Measurements from ENCODE around the gene MYCBPAP. TPM values are rescaled to one million over a fixed set of nuclear protein-coding genes. Genes with fewer than 3 reads are reported as not detected.

Gene MYCBPAP
- total RNA-seq, 4 donors from 2014 or later: 0.38 TPM; not detected in 3

GRCh38 chr17:50465635-50466034 is 42.6 kb upstream of the MYCBPAP start:
- Histone ChIP-seq H3K27ac (no peak overlapping the region), H3K9me3 (no peaks in the 10 kb centered on the region), H3K4me1 (peaks cover 12 to 38% (median 14%) of the 10 kb centered on the region in 3 donors), H3K27me3 (peaks cover 0 to 29% (median 0%) of the 10 kb centered on the region in 4 donors), H3K36me3 (peaks cover 0 to 18% (median 0%) of the 10 kb centered on the region in 3 donors), H3K4me3 (no peak overlapping the region)
- DNase-seq: no peak
- TF ChIP-seq POLR2A (IDR thresholded peaks at IDR 0.05) (no peak), CTCF (IDR thresholded peaks at IDR 0.05) (no peak)
- 83 to 90% methylated on average over 2 to 9 of the region's 9 CpGs for WGBS, 2 donors
- intact Hi-C loops (cut with DNase I): no loop called here

GRCh38 chr17:50466371-50467113 is 41.7 kb upstream of the MYCBPAP start:
- no peak for DNase-seq
- peaks cover 0 to 25% (median 0%) of the 10 kb centered on the region in 3 donors for H3K36me3 ChIP-seq
- intact Hi-C loops (cut with DNase I): no loop called here
- H3K27ac ChIP-seq: peak overlapping the region in 1 of 4 donors; percentile 5
- no peak for TF ChIP-seq POLR2A (IDR thresholded peaks at IDR 0.05)
- no peak for TF ChIP-seq CTCF (IDR thresholded peaks at IDR 0.05)
- no peak overlapping the region for H3K4me3 ChIP-seq
- no peaks in the 10 kb centered on the region for H3K9me3 ChIP-seq
- 53 to 67% methylated on average over 2 to 4 of the region's 9 CpGs for WGBS, 2 donors
- peaks cover 0 to 29% (median 0%) of the 10 kb centered on the region in 4 donors for H3K27me3 ChIP-seq
- peaks cover 12 to 39% (median 14%) of the 10 kb centered on the region in 3 donors for H3K4me1 ChIP-seq

GRCh38 chr17:50467114-50467854 is 41.0 kb upstream of the MYCBPAP start:
- DNase-seq: no peak

GRCh38 chr17:50467855-50468303 is 40.4 kb upstream of the MYCBPAP start:
- WGBS, 2 donors: 54 to 88% methylated on average over 7 of the region's 13 CpGs
- Histone ChIP-seq H3K4me3 (no peak overlapping the region), H3K27me3 (peaks cover 0 to 29% (median 0%) of the 10 kb centered on the region in 4 donors), H3K9me3 (no peaks in the 10 kb centered on the region), H3K36me3 (peaks cover 0 to 30% (median 0%) of the 10 kb centered on the region in 3 donors), H3K4me1 (peaks cover 12 to 39% (median 14%) of the 10 kb centered on the region in 3 donors), H3K27ac (no peak overlapping the region)
- no peak for DNase-seq
- TF ChIP-seq CTCF (IDR thresholded peaks at IDR 0.05) (no peak), POLR2A (IDR thresholded peaks at IDR 0.05) (no peak)
- intact Hi-C loops (cut with DNase I): no loop called here

More at GRCh38 chr17:50467114-50467854, 41.0 kb upstream of the MYCBPAP start:
- TF ChIP-seq POLR2A (IDR thresholded peaks at IDR 0.05): no peak
- peaks cover 0 to 29% (median 0%) of the 10 kb centered on the region in 4 donors for H3K27me3 ChIP-seq
- H3K36me3 ChIP-seq: peaks cover 0 to 30% (median 0%) of the 10 kb centered on the region in 3 donors
- peaks cover 12 to 39% (median 14%) of the 10 kb centered on the region in 3 donors for H3K4me1 ChIP-seq
- H3K27ac ChIP-seq: no peak overlapping the region
- intact Hi-C loops (cut with DNase I): no loop called here
- no peak overlapping the region for H3K4me3 ChIP-seq
- 55 to 86% methylated on average over 1 to 4 of the region's 7 CpGs for WGBS, 2 donors
- H3K9me3 ChIP-seq: no peaks in the 10 kb centered on the region

GRCh38 chr17:50468304-50469207 is 39.7 kb upstream of the MYCBPAP start, which contains the start of gene CHAD:
Gene CHAD (minus strand): TSS chr17:50468880. CDS start chr17:50468813, 67 bp downstream.
- no peaks in the 10 kb centered on the region for H3K9me3 ChIP-seq
- H3K27ac ChIP-seq: no peak within 1 kb of the TSS
- peak within 1 kb of the TSS; percentile 13 to 59 (median 38) for H3K4me3 ChIP-seq
- WGBS, 2 donors: 0 to 54% methylated on average over 1 to 12 of the region's 71 CpGs
- no peak for DNase-seq
- peaks cover 0 to 29% (median 0%) of the 10 kb centered on the region in 4 donors for H3K27me3 ChIP-seq
- H3K4me1 ChIP-seq: peaks cover 12 to 39% (median 14%) of the 10 kb centered on the region in 3 donors
- intact Hi-C loops (cut with DNase I): no loop called here
- H3K36me3 ChIP-seq: peaks cover 0 to 27% (median 0%) of the 10 kb centered on the region in 3 donors
- TF ChIP-seq CTCF (IDR thresholded peaks at IDR 0.05): no peak
- no peak for TF ChIP-seq POLR2A (IDR thresholded peaks at IDR 0.05)
